Smooth muscle cell (in vitro differentiated cells): Measurements from ENCODE around the gene SLC2A2. TPM values are rescaled to one million over a fixed set of nuclear protein-coding genes. Genes with fewer than 3 reads are reported as not detected.

Experiments used
- DNase-seq: peaks from one replicate; lab custom pipeline; 2025; ENCODE audit not compliant: unreplicated experiment; lab: John Stamatoyannopoulos, UW
- H2AFZ ChIP-seq: fragments of 200-600 bp; sonication (generic); 2 replicates; pipeline ENCODE4 v1.6.0; 2016; ENCODE audit warnings: antibody characterized with exemption, low read depth, mild to moderate bottlenecking
- H3F3A ChIP-seq: fragments of 200-600 bp; sonication (generic); 2 replicates; pipeline ENCODE4 v1.6.0; 2017; ENCODE audit warnings: antibody characterized with exemption, low read depth
- H3K27ac ChIP-seq: fragments of 200-600 bp; sonication (generic); 2 replicates; pipeline ENCODE4 v1.5.1; 2016; ENCODE audit warnings: low read depth, mild to moderate bottlenecking
- H3K27me3 ChIP-seq: fragments of 200-600 bp; sonication (generic); 2 replicates; pipeline ENCODE4 v1.6.1; 2016; ENCODE audit warnings: low read depth, mild to moderate bottlenecking
- H3K36me3 ChIP-seq: fragments of 200-600 bp; sonication (generic); 2 replicates; pipeline ENCODE4 v1.5.1; 2016; ENCODE audit warnings: low read depth
- H3K4me1 ChIP-seq: fragments of 200-600 bp; sonication (generic); 2 replicates; pipeline ENCODE4 v1.5.1; 2016; ENCODE audit warnings: low read depth
- H3K4me2 ChIP-seq: fragments of 200-600 bp; sonication (generic); 2 replicates; pipeline ENCODE4 v1.6.0; 2016; ENCODE audit warnings: mild to moderate bottlenecking
- H3K4me3 ChIP-seq: fragments of 200-600 bp; sonication (generic); 2 replicates; pipeline ENCODE4 v1.5.1; 2016; ENCODE audit warnings: mild to moderate bottlenecking
- H3K79me2 ChIP-seq: fragments of 200-600 bp; sonication (generic); 2 replicates; pipeline ENCODE4 v1.6.0; 2016; ENCODE audit warnings: low read depth, mild to moderate bottlenecking
- H3K9ac ChIP-seq: fragments of 200-600 bp; sonication (generic); 2 replicates; pipeline ENCODE4 v1.6.0; 2016; ENCODE audit warnings: low read depth
- H3K9me3 ChIP-seq: fragments of 200-600 bp; sonication (generic); replicated peaks from 2 replicates; pipeline ENCODE4 v1.5.1; 2016; ENCODE audit warnings: low read depth
- H4K20me1 ChIP-seq: fragments of 200-600 bp; sonication (generic); 2 replicates; pipeline ENCODE4 v1.6.0; 2016; ENCODE audit warnings: low read depth
- CTCF ChIP-seq: fragments of 200-600 bp; sonication (generic); IDR thresholded peaks from 2 replicates; pipeline ENCODE4 v1.5.1; 2017; ENCODE audit warnings: borderline replicate concordance, mild to moderate bottlenecking, antibody characterized with exemption; ENCODE audit not compliant: insufficient read depth, poor library complexity, severe bottlenecking
- WGBS: methylation state at CpG from one replicate; pipeline ENCODE4 v1.1.7; 2016; ENCODE audit warnings: low lambda C conversion rate; 5-methylcytosine and 5-hydroxymethylcytosine counted together
- polyA plus RNA-seq: library from polyadenylated mRNA; unstranded; fragments of >200 nt; fragmentation: Nextera tagmentation; extraction: Ambion mirVana; gene quantifications from 2 replicates; pipeline ENCODE4 v1.2.1, GENCODE V29; 2016
- total RNA-seq: library from RNA; depleted of rRNA; stranded (reverse); fragments of >200 nt; gene quantifications from 2 replicates; pipeline ENCODE4 v1.2.3, GENCODE V29; 2014

Gene SLC2A2
- total and polyA plus RNA-seq, 2 experiments from 2014 or later = not detected

- peak overlapping the region; percentile 49 for H3K4me3 ChIP-seq
- no peaks in the 10 kb centered on the region for H3K36me3 ChIP-seq
- no peak for DNase-seq
- H3K9me3 ChIP-seq = no peaks in the 10 kb centered on the region
- H3K4me1 ChIP-seq = no peaks in the 10 kb centered on the region
- no peaks in the 10 kb centered on the region for H3K79me2 ChIP-seq
- H3F3A ChIP-seq = no peaks in the 10 kb centered on the region
- H3K9ac ChIP-seq = peak overlapping the region; percentile 30
- no peak for TF ChIP-seq CTCF
- H3K27me3 ChIP-seq = no peaks in the 10 kb centered on the region
- WGBS = 17% methylated on average over 39 of the region's 39 CpGs
- H2AFZ ChIP-seq = peak overlapping the region; percentile 66
- peak overlapping the region; percentile 85 for H3K4me2 ChIP-seq
- peak overlapping the region; percentile 46 for H3K27ac ChIP-seq
- H4K20me1 ChIP-seq = no peaks in the 10 kb centered on the region
These were observed 1.7 kb upstream of the SLC2A2 start for GRCh38 chr3:171028025-171028778.

- Histone ChIP-seq H3K9ac (no peak overlapping the region), H3K27me3 (no peaks in the 10 kb centered on the region), H3K4me2 (no peak overlapping the region), H3K79me2 (no peaks in the 10 kb centered on the region), H3K4me1 (no peaks in the 10 kb centered on the region), H2AFZ (no peak overlapping the region), H3K36me3 (no peaks in the 10 kb centered on the region), H3K27ac (no peak overlapping the region), H3F3A (no peaks in the 10 kb centered on the region), H3K9me3 (no peaks in the 10 kb centered on the region), H3K4me3 (no peak overlapping the region), H4K20me1 (no peaks in the 10 kb centered on the region)
- no peak for TF ChIP-seq CTCF
- no peak for DNase-seq
These were observed 3.0 kb downstream of the SLC2A2 start for GRCh38 chr3:171023566-171023965.

- WGBS = 91% methylated on average over 4 of the region's 4 CpGs
These were observed 5.1 kb downstream of the SLC2A2 start for GRCh38 chr3:171021377-171021776.

More at GRCh38 chr3:171021377-171021776, 5.1 kb downstream of the SLC2A2 start:
- Histone ChIP-seq H2AFZ (no peak overlapping the region), H3K9me3 (no peaks in the 10 kb centered on the region), H3K4me2 (no peak overlapping the region), H3K27me3 (no peaks in the 10 kb centered on the region), H4K20me1 (no peaks in the 10 kb centered on the region), H3K27ac (no peak overlapping the region), H3K9ac (no peak overlapping the region), H3K36me3 (no peaks in the 10 kb centered on the region), H3K4me3 (no peak overlapping the region), H3F3A (no peaks in the 10 kb centered on the region), H3K4me1 (no peaks in the 10 kb centered on the region), H3K79me2 (no peaks in the 10 kb centered on the region)
- no peak for TF ChIP-seq CTCF
- no peak for DNase-seq
